Gastrocnemius medialis (tissue), 4 donors: Measurements from ENCODE around the gene SEC23IP. TPM values are rescaled to one million over a fixed set of nuclear protein-coding genes. Genes with fewer than 3 reads are reported as not detected.

Source experiments
- ATAC-seq, 2 donors: fragments of 150-250 bp; one replicate each; pipeline ENCODE4 v1.9.1; 2016
- DNase-seq, 2 donors: peaks; one replicate each; pipeline ENCODE4 v3.0.0-alpha.2; 2019
- H3K27ac ChIP-seq, 4 donors: fragments of 200-600 bp; sonication (generic); 1 replicate in 1 of 4; 2 replicates in 3 of 4; pipeline ENCODE4 v1.5.1; 2016 to 2018; ENCODE audit warnings: mild to moderate bottlenecking in 2 of 4, moderate library complexity in 1 of 4
- H3K27me3 ChIP-seq, 3 donors: fragments of 200-600 bp; sonication (generic) in 2 of 3; 1 replicate in 1 of 3; 2 replicates in 2 of 3; pipeline versions ENCODE4 v1.5.1 to v1.6.0; 2016 to 2019; ENCODE audit warnings: mild to moderate bottlenecking in 1 of 3, moderate library complexity in 1 of 3
- H3K36me3 ChIP-seq, 2 donors: fragments of 200-600 bp; sonication (generic) in 1 of 2; one replicate each; pipeline ENCODE4 v1.5.1; 2017 to 2018
- H3K4me1 ChIP-seq, 2 donors: fragments of 200-600 bp; sonication (generic) in 1 of 2; one replicate each; pipeline ENCODE4 v1.5.1; 2016 to 2017; ENCODE audit warnings: mild to moderate bottlenecking in 2 of 2
- H3K4me3 ChIP-seq, 4 donors: fragments of 200-600 bp; sonication (generic) in 3 of 4; 1 replicate in 1 of 4; 2 replicates in 3 of 4; pipeline ENCODE4 v1.5.1; 2016 to 2019; ENCODE audit warnings: mild to moderate bottlenecking in 2 of 4
- H3K9me3 ChIP-seq, 3 donors: fragments of 200-600 bp; sonication (generic) in 2 of 3; 1 replicate in 1 of 3; 2 replicates in 2 of 3; pipeline ENCODE4 v1.5.1; 2016 to 2019
- CTCF ChIP-seq, 5 experiments: fragments of 450-650 bp in 3 of 5; fragments of 200-600 bp in 2 of 5; sonication (generic) in 2 of 5; IDR thresholded peaks in 4 of 5; conservative IDR thresholded peaks in 1 of 5; 1 replicate in 4 of 5; 2 replicates in 1 of 5; pipeline ENCODE4 v1.5.1; 2016 to 2019; ENCODE audit warnings: antibody characterized with exemption in 5 of 5, mild to moderate bottlenecking in 3 of 5, moderate library complexity in 3 of 5
- POLR2A ChIP-seq, 2 donors: fragments of 450-650 bp; IDR thresholded peaks; one replicate each; pipeline ENCODE4 v1.6.1; 2017; ENCODE audit warnings: antibody characterized with exemption in 2 of 2, mild to moderate bottlenecking in 2 of 2, moderate library complexity in 2 of 2
- in situ Hi-C, 4 donors: fragments of 200-750 bp; cut with MboI; loops; one replicate each; pipeline versions ENCODE4 v1.15.0 to v1.8.0; 2017; ENCODE audit warnings: low sequenced_read_pairs in 4 of 4
- intact Hi-C: fragments of 100-400 bp; cut with DNase I; formaldehyde crosslinking; loops from one replicate; pipeline ENCODE4 v1.15.1; 2023; ENCODE audit warnings: low total_unique reads
- total RNA-seq, 4 donors: library from RNA; depleted of rRNA; stranded (reverse); fragments of >200 nt; gene quantifications; one replicate each; pipeline versions ENCODE4 v1.1.0 to v1.2.3, GENCODE V29; 2016

The SEC23IP gene
- total RNA-seq, 4 donors from 2014 or later: 12.6 to 28.6 (median 21.6) TPM

DNA sequence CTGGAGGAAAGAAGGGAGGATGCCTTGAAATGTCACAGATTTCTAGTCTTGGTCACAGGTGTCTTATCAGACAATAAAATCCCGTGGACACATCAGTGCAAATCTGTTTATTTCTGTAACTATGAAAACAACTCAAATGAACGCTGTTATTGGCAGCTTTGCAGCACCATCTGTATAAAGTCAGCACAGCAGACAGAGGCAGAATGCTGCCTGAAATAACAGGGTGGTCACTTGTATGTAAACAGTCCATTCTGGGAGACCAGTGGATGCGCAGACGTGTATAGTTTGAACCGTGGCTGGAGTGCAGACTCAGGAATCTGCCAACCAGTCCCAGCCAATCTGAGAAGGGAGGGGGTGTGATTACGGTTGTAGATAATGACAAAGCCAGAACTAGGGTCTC, 54.8 kb downstream of the SEC23IP start:
- Histone ChIP-seq H3K9me3 (no peaks in the 10 kb centered on the region), H3K27ac (no peak overlapping the region), H3K4me1 (no peaks in the 10 kb centered on the region), H3K4me3 (no peak overlapping the region), H3K27me3 (no peaks in the 10 kb centered on the region), H3K36me3 (peaks cover 0 to 26% of the 10 kb centered on the region in 2 donors)
- intact Hi-C loops: no loop called here
- DNase-seq (no peak), ATAC-seq (no peak)
- TF ChIP-seq POLR2A (IDR thresholded peaks at IDR 0.05) (no peak), CTCF (IDR thresholded peaks at IDR 0.05 in 4 of 5, conservative IDR thresholded peaks at IDR 0.05 in 1 of 5) (no peak)
- in situ Hi-C loops: no loop called here

DNA sequence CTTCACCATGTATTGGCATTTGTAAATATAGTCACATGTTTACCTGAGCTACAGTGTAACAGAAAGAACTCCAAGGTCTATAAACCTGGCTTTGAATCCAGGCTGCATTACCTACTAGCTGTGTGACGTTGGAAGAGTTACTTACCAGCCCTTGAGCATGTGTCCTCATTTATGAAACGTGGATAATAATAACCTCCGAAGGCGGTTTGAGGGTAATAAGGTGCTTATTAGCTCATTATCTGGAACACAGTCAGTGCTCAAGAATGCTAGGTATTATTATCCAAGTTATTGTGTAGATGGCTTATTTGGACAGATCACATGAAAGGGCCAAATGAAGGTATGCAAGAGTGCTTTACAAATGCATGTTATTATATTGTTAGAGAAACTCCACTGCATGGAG, 64.9 kb downstream of the SEC23IP start:
- Histone ChIP-seq H3K27ac (no peak overlapping the region), H3K36me3 (peaks cover 0 to 5% of the 10 kb centered on the region in 2 donors), H3K4me3 (no peak overlapping the region), H3K27me3 (no peaks in the 10 kb centered on the region), H3K4me1 (no peaks in the 10 kb centered on the region), H3K9me3 (no peaks in the 10 kb centered on the region)
- TF ChIP-seq POLR2A (IDR thresholded peaks at IDR 0.05) (no peak), CTCF (IDR thresholded peaks at IDR 0.05 in 4 of 5, conservative IDR thresholded peaks at IDR 0.05 in 1 of 5) (no peak)
- ATAC-seq (no peak), DNase-seq (no peak)
- in situ Hi-C loops (no loop called here), intact Hi-C loops (no loop called here)

DNA sequence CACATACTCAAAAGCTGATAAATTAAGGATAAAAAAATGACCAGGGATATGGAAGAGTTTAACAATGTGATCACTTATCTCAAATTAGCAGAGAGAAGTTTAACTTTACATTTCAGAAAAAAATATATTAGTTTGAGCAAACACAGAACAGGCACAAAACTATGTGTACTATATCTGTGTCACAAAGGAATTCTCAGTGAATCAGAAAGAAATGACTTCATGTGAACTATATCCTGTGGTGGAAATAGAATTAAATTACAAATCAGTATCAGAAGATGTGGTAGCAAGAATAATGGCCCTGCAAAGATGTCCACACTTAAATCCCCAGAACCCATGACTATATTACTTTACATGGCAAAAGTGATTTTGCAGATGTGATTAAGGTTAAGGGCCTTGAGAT, 70.3 kb downstream of the SEC23IP start:
- in situ Hi-C loops (no loop called here), intact Hi-C loops (no loop called here)
- no peaks in the 10 kb centered on the region for H3K4me1 ChIP-seq
- no peaks in the 10 kb centered on the region for H3K9me3 ChIP-seq
- no peak overlapping the region for H3K27ac ChIP-seq
- H3K4me3 ChIP-seq: no peak overlapping the region
- DNase-seq (no peak), ATAC-seq (no peak)
- no peaks in the 10 kb centered on the region for H3K27me3 ChIP-seq
- no peaks in the 10 kb centered on the region for H3K36me3 ChIP-seq
- no peak for TF ChIP-seq CTCF (IDR thresholded peaks at IDR 0.05 in 4 of 5, conservative IDR thresholded peaks at IDR 0.05 in 1 of 5)
- no peak for TF ChIP-seq POLR2A (IDR thresholded peaks at IDR 0.05)

DNA sequence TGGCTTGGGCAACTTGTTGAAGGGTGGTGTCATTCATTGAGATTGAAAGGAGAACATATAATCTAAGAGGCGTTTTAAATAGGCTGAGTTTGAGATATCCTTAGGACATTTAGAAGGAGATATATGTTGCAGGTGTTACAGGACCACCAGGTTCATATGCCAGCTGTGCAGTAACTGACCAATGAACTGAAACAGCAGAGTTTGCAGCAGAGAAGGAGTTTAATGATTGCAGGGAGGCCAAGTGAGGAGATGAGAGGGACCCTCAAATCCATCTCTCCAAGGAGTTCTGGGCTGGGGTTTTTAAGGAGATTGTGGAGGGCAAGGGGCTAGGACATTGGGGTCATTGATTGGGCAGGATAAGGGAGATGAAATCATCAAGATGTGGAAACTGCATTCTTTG, 74.5 kb downstream of the SEC23IP start:
- Histone ChIP-seq H3K36me3 (no peaks in the 10 kb centered on the region), H3K4me1 (no peaks in the 10 kb centered on the region), H3K4me3 (no peak overlapping the region), H3K27me3 (no peaks in the 10 kb centered on the region), H3K27ac (no peak overlapping the region), H3K9me3 (no peaks in the 10 kb centered on the region)
- intact Hi-C loops (no loop called here), in situ Hi-C loops (no loop called here)
- ATAC-seq: no peak
- TF ChIP-seq CTCF (IDR thresholded peaks at IDR 0.05 in 4 of 5, conservative IDR thresholded peaks at IDR 0.05 in 1 of 5) (no peak), POLR2A (IDR thresholded peaks at IDR 0.05) (no peak)
- no peak for DNase-seq

DNA sequence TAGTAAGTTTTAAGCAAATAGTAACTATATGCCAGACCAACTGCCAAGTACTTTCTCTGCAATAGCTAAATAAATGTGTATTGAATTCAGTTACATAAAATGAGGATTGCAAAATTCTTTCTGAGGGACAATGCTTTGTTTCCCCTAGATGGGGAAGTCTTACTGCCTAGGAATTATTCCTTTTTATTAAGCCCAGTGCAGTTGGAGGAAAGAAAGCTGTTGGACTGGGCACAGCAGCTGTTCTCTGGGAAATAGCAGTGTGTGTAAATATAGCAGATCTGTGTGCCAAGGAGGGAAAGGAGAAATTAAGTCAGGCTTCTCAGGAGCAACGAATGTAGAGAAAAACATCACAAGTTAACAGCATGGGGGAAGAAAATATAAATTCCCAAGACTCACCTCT, 77.1 kb downstream of the SEC23IP start:
- DNase-seq (no peak), ATAC-seq (no peak)
- Histone ChIP-seq H3K4me3 (no peak overlapping the region), H3K27me3 (no peaks in the 10 kb centered on the region), H3K27ac (no peak overlapping the region), H3K36me3 (no peaks in the 10 kb centered on the region), H3K9me3 (no peaks in the 10 kb centered on the region), H3K4me1 (no peaks in the 10 kb centered on the region)
- intact Hi-C loops: no loop called here
- in situ Hi-C loops: no loop called here
- no peak for TF ChIP-seq CTCF (IDR thresholded peaks at IDR 0.05 in 4 of 5, conservative IDR thresholded peaks at IDR 0.05 in 1 of 5)
- no peak for TF ChIP-seq POLR2A (IDR thresholded peaks at IDR 0.05)
